Fibroblast of lung (primary cell): ENCODE measurements around the gene KATNAL1.
"Not testable (repeated sequence)": the region's sequence is repeated elsewhere in the genome, so short reads cannot be mapped to it uniquely, and the experiment has no call there.

ENCODE experiments used
- EZH2 ChIP-seq: IDR thresholded peaks from 2 replicates; pipeline ENCODE4 v1.5.1; 2012; ENCODE audit warnings: low read length, control low read depth, mild to moderate bottlenecking; ENCODE audit errors: missing control alignments
- TF ChIP-seq, protein P1 (sequence below), 2 donors: IDR thresholded peaks in 1 of 2; conservative IDR thresholded peaks in 1 of 2; 1 replicate in 1 of 2; 2 replicates in 1 of 2; pipeline ENCODE4 v1.5.1; 2011 to 2012; ENCODE audit warnings: low read length in 2 of 2, control low read depth in 1 of 2, inconsistent platforms in 1 of 2, low read depth in 1 of 2, mild to moderate bottlenecking in 1 of 2

DNA sequence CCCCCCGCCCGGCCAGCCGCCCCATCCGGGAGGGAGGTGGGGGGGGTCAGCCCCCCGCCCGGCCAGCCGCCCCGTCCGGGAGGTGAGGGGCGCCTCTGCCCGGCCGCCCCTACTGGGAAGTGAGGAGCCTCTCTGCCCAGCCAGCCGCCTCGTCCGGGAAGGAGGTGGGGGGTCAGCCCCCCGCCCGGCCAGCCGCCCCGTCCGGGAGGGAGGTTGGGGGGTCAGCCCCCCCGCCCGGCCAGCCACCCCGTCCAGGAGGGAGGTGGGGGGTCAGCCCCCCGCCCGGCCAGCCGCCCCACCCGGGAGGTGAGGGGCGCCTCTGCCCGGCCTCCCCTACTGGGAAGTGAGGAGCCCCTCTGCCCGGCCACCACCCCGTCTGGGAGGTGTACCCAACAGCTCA is 37.3 kb downstream of the KATNAL1 start:
- TF ChIP-seq, protein P1, sequence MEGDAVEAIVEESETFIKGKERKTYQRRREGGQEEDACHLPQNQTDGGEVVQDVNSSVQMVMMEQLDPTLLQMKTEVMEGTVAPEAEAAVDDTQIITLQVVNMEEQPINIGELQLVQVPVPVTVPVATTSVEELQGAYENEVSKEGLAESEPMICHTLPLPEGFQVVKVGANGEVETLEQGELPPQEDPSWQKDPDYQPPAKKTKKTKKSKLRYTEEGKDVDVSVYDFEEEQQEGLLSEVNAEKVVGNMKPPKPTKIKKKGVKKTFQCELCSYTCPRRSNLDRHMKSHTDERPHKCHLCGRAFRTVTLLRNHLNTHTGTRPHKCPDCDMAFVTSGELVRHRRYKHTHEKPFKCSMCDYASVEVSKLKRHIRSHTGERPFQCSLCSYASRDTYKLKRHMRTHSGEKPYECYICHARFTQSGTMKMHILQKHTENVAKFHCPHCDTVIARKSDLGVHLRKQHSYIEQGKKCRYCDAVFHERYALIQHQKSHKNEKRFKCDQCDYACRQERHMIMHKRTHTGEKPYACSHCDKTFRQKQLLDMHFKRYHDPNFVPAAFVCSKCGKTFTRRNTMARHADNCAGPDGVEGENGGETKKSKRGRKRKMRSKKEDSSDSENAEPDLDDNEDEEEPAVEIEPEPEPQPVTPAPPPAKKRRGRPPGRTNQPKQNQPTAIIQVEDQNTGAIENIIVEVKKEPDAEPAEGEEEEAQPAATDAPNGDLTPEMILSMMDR (conservative IDR thresholded peaks at IDR 0.05 in 1 of 2, IDR thresholded peaks at IDR 0.05 in 1 of 2; ENCODE audit: low read depth in 1 of 2, low read length in 2 of 2), result not testable (repeated sequence)
- TF ChIP-seq EZH2, result not testable (repeated sequence)
